Endodermal cell (in vitro differentiated cells): ENCODE measurements around the gene NXPE3. TPM values are rescaled to one million over a fixed set of nuclear protein-coding genes. Genes with fewer than 3 reads are reported as not detected.

ENCODE experiments used
- DNase-seq: peaks from one replicate; pipeline ENCODE4 v3.0.0-alpha.2; 2017
- H3K27ac ChIP-seq: 2 replicates; pipeline ENCODE4 v1.5.1; 2013; ENCODE audit warnings: mild to moderate bottlenecking, low read depth, low read length, moderate library complexity
- H3K27me3 ChIP-seq: 2 replicates; pipeline ENCODE4 v1.6.1; 2013; ENCODE audit warnings: mild to moderate bottlenecking, low read length, moderate library complexity; ENCODE audit not compliant: insufficient read depth, control insufficient read depth, poor library complexity, severe bottlenecking
- H3K36me3 ChIP-seq: 2 replicates; pipeline ENCODE4 v1.7.0; 2013; ENCODE audit warnings: mild to moderate bottlenecking, low read length, moderate library complexity; ENCODE audit not compliant: control insufficient read depth, insufficient read depth
- H3K4me1 ChIP-seq: one replicate; pipeline ENCODE4 v1.7.0; 2013; ENCODE audit warnings: low read length; ENCODE audit not compliant: control insufficient read depth, insufficient read depth
- H3K4me3 ChIP-seq: 2 replicates; pipeline ENCODE4 v1.5.1; 2013; ENCODE audit warnings: mild to moderate bottlenecking, low read length, moderate library complexity
- H3K9ac ChIP-seq: 2 replicates; pipeline ENCODE4 v1.6.1; 2013; ENCODE audit warnings: mild to moderate bottlenecking, low read length, moderate library complexity; ENCODE audit not compliant: poor library complexity, severe bottlenecking; ENCODE audit errors: extremely low read depth
- H3K9me3 ChIP-seq: 2 replicates; pipeline ENCODE4 v1.6.1; 2013; ENCODE audit warnings: mild to moderate bottlenecking, low read length, moderate library complexity; ENCODE audit not compliant: control insufficient read depth
- H3K27ac Mint-ChIP-seq: 2 replicates; pipeline ENCODE4 v1.8.0; 2020; ENCODE audit warnings: mixed read lengths
- H3K27me3 Mint-ChIP-seq: 2 replicates; pipeline ENCODE4 v1.8.0; 2021; ENCODE audit warnings: mild to moderate bottlenecking, mixed read lengths; ENCODE audit not compliant: insufficient read depth
- H3K36me3 Mint-ChIP-seq: 2 replicates; pipeline ENCODE4 v1.8.0; 2020; ENCODE audit warnings: low read depth, mixed read lengths
- H3K4me1 Mint-ChIP-seq: 2 replicates; pipeline ENCODE4 v1.8.0; 2020; ENCODE audit warnings: mixed read lengths
- H3K4me3 Mint-ChIP-seq: 2 replicates; pipeline ENCODE4 v1.8.0; 2020; ENCODE audit warnings: mild to moderate bottlenecking, moderate library complexity, mixed read lengths
- H3K9me3 Mint-ChIP-seq: 2 replicates; pipeline ENCODE4 v1.8.0; 2020; ENCODE audit warnings: mild to moderate bottlenecking, mixed read lengths
- CTCF ChIP-seq: fragments of 200-600 bp; sonication (generic); conservative IDR thresholded peaks from 2 replicates; pipeline ENCODE4 v1.5.0; 2021; ENCODE audit warnings: antibody characterized with exemption, mild to moderate bottlenecking
- WGBS, 2 experiments: methylation state at CpG; one replicate each; pipeline versions ENCODE4 v1.1.5 to v1.1.7; 2013; ENCODE audit warnings: missing lambda C conversion rate in 2 of 2, mixed read lengths in 1 of 2; ENCODE audit not compliant: insufficient coverage in 1 of 2, insufficient read length in 1 of 2; 5-methylcytosine and 5-hydroxymethylcytosine counted together
- total RNA-seq, 2 donors: library from RNA; stranded (reverse); fragmentation: NEBNext Ultra II Directional in 1 of 2; extraction: Animal tissue kit (Norgen Biotek cat#: 25700) in 1 of 2; gene quantifications; 2 replicates in 1 of 2; 3 replicates in 1 of 2; pipeline ENCODE4 v1.2.1, GENCODE V29; 2021

NXPE3 gene
- total RNA-seq, 2 donors from 2014 or later = 6.9 to 7.7 TPM

- Histone ChIP-seq H3K27me3 (no peaks in the 10 kb centered on the region), H3K9me3 (no peaks in the 10 kb centered on the region), H3K9ac (no peak overlapping the region), H3K4me1 (peaks cover 4% of the 10 kb centered on the region), H3K27ac (no peak overlapping the region), H3K4me3 (no peak overlapping the region), H3K36me3 (no peaks in the 10 kb centered on the region)
- H3K36me3 Mint-ChIP-seq = peaks cover 7% of the 10 kb centered on the region
- TF ChIP-seq CTCF = peak; percentile 97
- 97 to 100% methylated on average over 2 to 8 of the region's 9 CpGs for WGBS, 2 experiments
- no peak overlapping the region for H3K4me3 Mint-ChIP-seq
- no peak for DNase-seq
- peaks cover under 1% of the 10 kb centered on the region for H3K9me3 Mint-ChIP-seq
- no peaks in the 10 kb centered on the region for H3K27me3 Mint-ChIP-seq
- H3K4me1 Mint-ChIP-seq = peaks cover 3% of the 10 kb centered on the region
- H3K27ac Mint-ChIP-seq = no peak overlapping the region
Measured at GRCh38 chr3:101803173-101803782, 24.3 kb downstream of the NXPE3 start.

- H3K4me3 Mint-ChIP-seq = no peak overlapping the region
- TF ChIP-seq CTCF = no peak
- peaks cover 4% of the 10 kb centered on the region for H3K4me1 ChIP-seq
- no peaks in the 10 kb centered on the region for H3K9me3 Mint-ChIP-seq
- H3K27me3 Mint-ChIP-seq = no peaks in the 10 kb centered on the region
- peaks cover 3% of the 10 kb centered on the region for H3K4me1 Mint-ChIP-seq
- H3K27ac Mint-ChIP-seq = no peak overlapping the region
- WGBS, 2 experiments = 93% methylated on average over 3 of the region's 3 CpGs; no CpG with 5 or more reads in 1 of the 2 experiments
- H3K27ac ChIP-seq = no peak overlapping the region
- H3K36me3 Mint-ChIP-seq = peaks cover 5% of the 10 kb centered on the region
- no peak overlapping the region for H3K4me3 ChIP-seq
- no peaks in the 10 kb centered on the region for H3K27me3 ChIP-seq
- H3K9me3 ChIP-seq = no peaks in the 10 kb centered on the region
- H3K36me3 ChIP-seq = no peaks in the 10 kb centered on the region
- no peak for DNase-seq
- no peak overlapping the region for H3K9ac ChIP-seq
Measured at GRCh38 chr3:101803939-101804338, 24.9 kb downstream of the NXPE3 start.

GRCh38 chr3:101806491-101806890, 27.5 kb downstream of the NXPE3 start:
- no peaks in the 10 kb centered on the region for H3K9me3 ChIP-seq
- peaks cover 4% of the 10 kb centered on the region for H3K4me1 ChIP-seq
- H3K9me3 Mint-ChIP-seq = no peaks in the 10 kb centered on the region
- 100% methylated on average over 1 of the region's 1 CpG for WGBS, 2 experiments
- no peak for TF ChIP-seq CTCF
- DNase-seq = no peak
- H3K4me3 Mint-ChIP-seq = no peak overlapping the region
- H3K27me3 Mint-ChIP-seq = no peaks in the 10 kb centered on the region
- H3K36me3 ChIP-seq = no peaks in the 10 kb centered on the region
- H3K36me3 Mint-ChIP-seq = peaks cover 4% of the 10 kb centered on the region
- H3K27ac ChIP-seq = no peak overlapping the region
- peaks cover 3% of the 10 kb centered on the region for H3K4me1 Mint-ChIP-seq
- H3K9ac ChIP-seq = no peak overlapping the region
- no peaks in the 10 kb centered on the region for H3K27me3 ChIP-seq
- H3K4me3 ChIP-seq = no peak overlapping the region
- no peak overlapping the region for H3K27ac Mint-ChIP-seq
